ENCODE results near the gene DUSP28. TPM values are rescaled to one million over a fixed set of nuclear protein-coding genes. Genes with fewer than 3 reads are reported as not detected.

DUSP28 gene
- total and polyA plus RNA-seq, 2 of the 8 experiments (the other 6 are each of a cell fraction or from before 2014, with no cell fraction given): 2.1 to 2.3 TPM

DNA sequence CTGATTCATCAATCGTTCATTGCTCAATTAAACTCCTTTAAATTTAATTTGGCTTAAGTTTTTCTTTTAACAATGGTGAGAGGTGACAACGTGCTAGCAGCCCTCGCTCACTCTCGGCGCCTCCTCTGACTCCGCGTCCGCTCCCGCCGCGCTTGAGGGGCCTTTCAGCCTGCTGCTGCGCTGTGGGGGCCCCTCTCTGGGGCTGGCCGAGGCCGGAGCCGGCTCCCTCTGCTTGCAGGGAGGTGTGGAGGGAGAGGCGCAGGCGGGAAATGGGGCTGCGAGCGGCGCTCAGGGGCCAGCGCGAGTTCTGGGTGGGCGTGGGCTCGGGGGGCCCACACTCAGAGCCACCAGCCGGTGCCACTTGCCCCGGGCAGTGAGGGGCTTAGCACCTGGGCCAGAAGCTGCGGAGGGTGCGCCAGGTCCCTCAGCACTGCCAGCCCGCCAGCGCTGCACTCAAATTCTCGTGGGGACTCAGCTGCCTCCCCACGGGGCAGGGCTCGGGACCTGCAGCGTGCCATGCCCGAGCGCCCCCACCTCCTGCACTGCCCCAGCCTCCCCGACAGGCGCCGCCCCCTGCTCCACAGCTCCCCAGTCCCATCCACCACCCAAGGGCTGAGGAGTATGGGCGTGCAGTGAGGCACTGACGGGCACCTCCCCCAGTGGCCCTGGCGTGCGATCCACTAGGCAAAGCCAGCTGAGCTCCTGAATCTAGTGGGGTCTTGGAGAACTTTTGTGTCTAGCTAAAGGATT lies 22.0 kb upstream of the DUSP28 start (continued):
- TF ChIP-seq, protein P1, sequence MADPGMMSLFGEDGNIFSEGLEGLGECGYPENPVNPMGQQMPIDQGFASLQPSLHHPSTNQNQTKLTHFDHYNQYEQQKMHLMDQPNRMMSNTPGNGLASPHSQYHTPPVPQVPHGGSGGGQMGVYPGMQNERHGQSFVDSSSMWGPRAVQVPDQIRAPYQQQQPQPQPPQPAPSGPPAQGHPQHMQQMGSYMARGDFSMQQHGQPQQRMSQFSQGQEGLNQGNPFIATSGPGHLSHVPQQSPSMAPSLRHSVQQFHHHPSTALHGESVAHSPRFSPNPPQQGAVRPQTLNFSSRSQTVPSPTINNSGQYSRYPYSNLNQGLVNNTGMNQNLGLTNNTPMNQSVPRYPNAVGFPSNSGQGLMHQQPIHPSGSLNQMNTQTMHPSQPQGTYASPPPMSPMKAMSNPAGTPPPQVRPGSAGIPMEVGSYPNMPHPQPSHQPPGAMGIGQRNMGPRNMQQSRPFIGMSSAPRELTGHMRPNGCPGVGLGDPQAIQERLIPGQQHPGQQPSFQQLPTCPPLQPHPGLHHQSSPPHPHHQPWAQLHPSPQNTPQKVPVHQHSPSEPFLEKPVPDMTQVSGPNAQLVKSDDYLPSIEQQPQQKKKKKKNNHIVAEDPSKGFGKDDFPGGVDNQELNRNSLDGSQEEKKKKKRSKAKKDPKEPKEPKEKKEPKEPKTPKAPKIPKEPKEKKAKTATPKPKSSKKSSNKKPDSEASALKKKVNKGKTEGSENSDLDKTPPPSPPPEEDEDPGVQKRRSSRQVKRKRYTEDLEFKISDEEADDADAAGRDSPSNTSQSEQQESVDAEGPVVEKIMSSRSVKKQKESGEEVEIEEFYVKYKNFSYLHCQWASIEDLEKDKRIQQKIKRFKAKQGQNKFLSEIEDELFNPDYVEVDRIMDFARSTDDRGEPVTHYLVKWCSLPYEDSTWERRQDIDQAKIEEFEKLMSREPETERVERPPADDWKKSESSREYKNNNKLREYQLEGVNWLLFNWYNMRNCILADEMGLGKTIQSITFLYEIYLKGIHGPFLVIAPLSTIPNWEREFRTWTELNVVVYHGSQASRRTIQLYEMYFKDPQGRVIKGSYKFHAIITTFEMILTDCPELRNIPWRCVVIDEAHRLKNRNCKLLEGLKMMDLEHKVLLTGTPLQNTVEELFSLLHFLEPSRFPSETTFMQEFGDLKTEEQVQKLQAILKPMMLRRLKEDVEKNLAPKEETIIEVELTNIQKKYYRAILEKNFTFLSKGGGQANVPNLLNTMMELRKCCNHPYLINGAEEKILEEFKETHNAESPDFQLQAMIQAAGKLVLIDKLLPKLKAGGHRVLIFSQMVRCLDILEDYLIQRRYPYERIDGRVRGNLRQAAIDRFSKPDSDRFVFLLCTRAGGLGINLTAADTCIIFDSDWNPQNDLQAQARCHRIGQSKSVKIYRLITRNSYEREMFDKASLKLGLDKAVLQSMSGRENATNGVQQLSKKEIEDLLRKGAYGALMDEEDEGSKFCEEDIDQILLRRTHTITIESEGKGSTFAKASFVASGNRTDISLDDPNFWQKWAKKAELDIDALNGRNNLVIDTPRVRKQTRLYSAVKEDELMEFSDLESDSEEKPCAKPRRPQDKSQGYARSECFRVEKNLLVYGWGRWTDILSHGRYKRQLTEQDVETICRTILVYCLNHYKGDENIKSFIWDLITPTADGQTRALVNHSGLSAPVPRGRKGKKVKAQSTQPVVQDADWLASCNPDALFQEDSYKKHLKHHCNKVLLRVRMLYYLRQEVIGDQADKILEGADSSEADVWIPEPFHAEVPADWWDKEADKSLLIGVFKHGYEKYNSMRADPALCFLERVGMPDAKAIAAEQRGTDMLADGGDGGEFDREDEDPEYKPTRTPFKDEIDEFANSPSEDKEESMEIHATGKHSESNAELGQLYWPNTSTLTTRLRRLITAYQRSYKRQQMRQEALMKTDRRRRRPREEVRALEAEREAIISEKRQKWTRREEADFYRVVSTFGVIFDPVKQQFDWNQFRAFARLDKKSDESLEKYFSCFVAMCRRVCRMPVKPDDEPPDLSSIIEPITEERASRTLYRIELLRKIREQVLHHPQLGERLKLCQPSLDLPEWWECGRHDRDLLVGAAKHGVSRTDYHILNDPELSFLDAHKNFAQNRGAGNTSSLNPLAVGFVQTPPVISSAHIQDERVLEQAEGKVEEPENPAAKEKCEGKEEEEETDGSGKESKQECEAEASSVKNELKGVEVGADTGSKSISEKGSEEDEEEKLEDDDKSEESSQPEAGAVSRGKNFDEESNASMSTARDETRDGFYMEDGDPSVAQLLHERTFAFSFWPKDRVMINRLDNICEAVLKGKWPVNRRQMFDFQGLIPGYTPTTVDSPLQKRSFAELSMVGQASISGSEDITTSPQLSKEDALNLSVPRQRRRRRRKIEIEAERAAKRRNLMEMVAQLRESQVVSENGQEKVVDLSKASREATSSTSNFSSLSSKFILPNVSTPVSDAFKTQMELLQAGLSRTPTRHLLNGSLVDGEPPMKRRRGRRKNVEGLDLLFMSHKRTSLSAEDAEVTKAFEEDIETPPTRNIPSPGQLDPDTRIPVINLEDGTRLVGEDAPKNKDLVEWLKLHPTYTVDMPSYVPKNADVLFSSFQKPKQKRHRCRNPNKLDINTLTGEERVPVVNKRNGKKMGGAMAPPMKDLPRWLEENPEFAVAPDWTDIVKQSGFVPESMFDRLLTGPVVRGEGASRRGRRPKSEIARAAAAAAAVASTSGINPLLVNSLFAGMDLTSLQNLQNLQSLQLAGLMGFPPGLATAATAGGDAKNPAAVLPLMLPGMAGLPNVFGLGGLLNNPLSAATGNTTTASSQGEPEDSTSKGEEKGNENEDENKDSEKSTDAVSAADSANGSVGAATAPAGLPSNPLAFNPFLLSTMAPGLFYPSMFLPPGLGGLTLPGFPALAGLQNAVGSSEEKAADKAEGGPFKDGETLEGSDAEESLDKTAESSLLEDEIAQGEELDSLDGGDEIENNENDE (IDR thresholded peaks at IDR 0.05; ENCODE audit: insufficient replicate concordance, low read length): no peak
- TF ChIP-seq POLR2A (IDR thresholded peaks at IDR 0.05; ENCODE audit: control extremely low read depth in 1 of 2, low read depth in 2 of 2, low read length in 2 of 2) (no peak), EP300 (IDR thresholded peaks at IDR 0.05; ENCODE audit: borderline replicate concordance in 1 of 2, low read depth in 2 of 2, low read length in 2 of 2) (no peak), NANOG (IDR thresholded peaks at IDR 0.05; ENCODE audit: insufficient read depth, low read depth, low read length, poor library complexity, severe bottlenecking) (no peak), RAD21 (IDR thresholded peaks at IDR 0.05 in 1 of 2, conservative IDR thresholded peaks at IDR 0.05 in 1 of 2; ENCODE audit: low read depth in 2 of 2, low read length in 2 of 2) (no peak), GABPA (IDR thresholded peaks at IDR 0.05; ENCODE audit: borderline replicate concordance, insufficient read depth, low read length) (no peak), SIRT6 (IDR thresholded peaks at IDR 0.05; ENCODE audit: low read length) (no peak)

All from H1 (cell line).